Psoas muscle (tissue), 8 donors: ENCODE data around the gene BTBD9. TPM values are rescaled to one million over a fixed set of nuclear protein-coding genes. Genes with fewer than 3 reads are reported as not detected.

ENCODE experiments used
- ATAC-seq, 4 donors: fragments of 200-7000 bp; cut with Tn5 transposase; one replicate each; pipeline ENCODE4 v1.9.1; 2020; ENCODE audit warnings: moderate library complexity in 3 of 4, mild to moderate bottlenecking in 2 of 4
- DNase-seq, 2 donors: peaks; one replicate each; pipeline ENCODE4 v3.0.0-alpha.2; 2020
- H3K27ac ChIP-seq: fragments of 200-600 bp; one replicate; pipeline ENCODE4 v1.8.0; 2022
- H3K27me3 ChIP-seq, 3 donors: fragments of 200-600 bp in 1 of 3; one replicate each; pipeline versions ENCODE4 v1.6.1 to v1.8.0; 2013 to 2022; ENCODE audit warnings: low read length in 2 of 3, mild to moderate bottlenecking in 2 of 3, moderate library complexity in 1 of 3; ENCODE audit not compliant: insufficient read depth in 3 of 3
- H3K36me3 ChIP-seq, 2 donors: fragments of 200-600 bp in 1 of 2; one replicate each; pipeline versions ENCODE4 v1.6.1 to v1.8.0; 2013 to 2022; ENCODE audit warnings: low read depth in 1 of 2, mild to moderate bottlenecking in 1 of 2, moderate library complexity in 1 of 2; ENCODE audit not compliant: insufficient read depth in 1 of 2
- H3K4me1 ChIP-seq: fragments of 200-600 bp; one replicate; pipeline ENCODE4 v1.8.0; 2022
- H3K4me3 ChIP-seq: fragments of 200-600 bp; one replicate; pipeline ENCODE4 v1.8.0; 2022; ENCODE audit warnings: mild to moderate bottlenecking
- H3K9me3 ChIP-seq: fragments of 200-600 bp; one replicate; pipeline ENCODE4 v1.8.0; 2022
- CTCF ChIP-seq: fragments of 200-600 bp; IDR thresholded peaks from one replicate; pipeline ENCODE4 v1.8.0; 2022; ENCODE audit warnings: antibody characterized with exemption
- WGBS, 3 donors: extraction: QIAGEN DNeasy Blood & Tissue Kit; methylation state at CpG; one replicate each; pipeline versions ENCODE4 v1.1.6 to v1.1.7; 2013; 5-methylcytosine and 5-hydroxymethylcytosine counted together
- intact Hi-C, 2 donors: fragments of 100-400 bp; cut with DNase I; formaldehyde crosslinking; loops; one replicate each; pipeline versions ENCODE4 v1.11.0 to v1.14.2; 2022
- polyA plus RNA-seq, 3 donors: library from polyadenylated mRNA; stranded (reverse); fragments of 200-250 nt; gene quantifications; one replicate each; pipeline ENCODE4 v1.2.3, GENCODE V29; 2013
- total RNA-seq, 4 donors: library from RNA; stranded (reverse); fragmentation: NEBNext Ultra II Directional in 2 of 4; extraction: Animal tissue kit (Norgen Biotek cat#: 25700) in 2 of 4; gene quantifications; one replicate each; pipeline versions ENCODE4 v1.2.1 to v1.2.4, GENCODE V29; 2021 to 2023
- donor health status: healthy with polysubstance abuse.
- donor health status: DM: no; HTN: no; CAD: no; lungs with moderate emphysema.
- donor health status: Bipolar disorder and iron deficiency.
- donor health status: healthy.
- donor health status: DM: yes; HTN: yes; CAD: no.
- donor health status: DM: no; HTN: no; CAD: no.
- donor health status: DM: no; HTN: no; CAD: no.
- donor health status: DM: yes; HTN: yes; CAD: no.

The BTBD9 gene
- total and polyA plus RNA-seq, 7 donors, result 2.3 to 10.9 (median 8.4) TPM

GRCh38 chr6:38673397-38674165 is 33.9 kb upstream of the BTBD9 start:
- DNase-seq, result no peak

GRCh38 chr6:38671885-38672467 is 32.2 kb upstream of the BTBD9 start:
- intact Hi-C loops, result loop anchor here in 1 of 2 donors (10.0 kb wide), 1 partner anchor 637 kb away; no protein-coding TSS in a partner anchor
- ATAC-seq (peak in 3 of 4 donors; percentile 56 to 78 (median 68)), DNase-seq (no peak)
- H3K4me3 ChIP-seq, result no peak overlapping the region
- TF ChIP-seq CTCF, result peak; percentile 69
- no peak overlapping the region for H3K27ac ChIP-seq
- H3K36me3 ChIP-seq, result peaks cover 0 to 26% of the 10 kb centered on the region in 2 donors
- H3K4me1 ChIP-seq, result no peaks in the 10 kb centered on the region
- H3K27me3 ChIP-seq, result no peaks in the 10 kb centered on the region
- WGBS, 3 donors, result 8 to 14% (median 10%) methylated on average over 2 of the region's 2 CpGs
- no peaks in the 10 kb centered on the region for H3K9me3 ChIP-seq

More at GRCh38 chr6:38673397-38674165, 33.9 kb upstream of the BTBD9 start:
- Histone ChIP-seq H3K36me3 (peaks cover 0 to 40% of the 10 kb centered on the region in 2 donors), H3K4me3 (no peak overlapping the region), H3K27ac (no peak overlapping the region), H3K4me1 (no peaks in the 10 kb centered on the region), H3K9me3 (no peaks in the 10 kb centered on the region), H3K27me3 (no peaks in the 10 kb centered on the region)
- WGBS, 3 donors, result 51 to 54% (median 52%) methylated on average over 9 of the region's 9 CpGs
- ATAC-seq, result no peak
- no peak for TF ChIP-seq CTCF
- intact Hi-C loops, result loop anchor here in 1 of 2 donors (10.0 kb wide), 1 partner anchor 639 kb away; no protein-coding TSS in a partner anchor

GRCh38 chr6:38658418-38659167 is 18.9 kb upstream of the BTBD9 start:
- DNase-seq (no peak), ATAC-seq (no peak)
- Histone ChIP-seq H3K27ac (no peak overlapping the region), H3K4me1 (no peaks in the 10 kb centered on the region), H3K4me3 (no peak overlapping the region), H3K27me3 (no peaks in the 10 kb centered on the region), H3K9me3 (no peaks in the 10 kb centered on the region), H3K36me3 (peaks cover 0 to 17% of the 10 kb centered on the region in 2 donors)
- intact Hi-C loops, result no loop called here
- no peak for TF ChIP-seq CTCF
- 93 to 96% (median 94%) methylated on average over 3 of the region's 3 CpGs for WGBS, 3 donors

- 91 to 96% (median 92%) methylated on average over 1 of the region's 1 CpG for WGBS, 3 donors
- TF ChIP-seq CTCF, result no peak
Observed at GRCh38 chr6:38656896-38657295, 17.2 kb upstream of the BTBD9 start.

More at GRCh38 chr6:38656896-38657295, 17.2 kb upstream of the BTBD9 start:
- DNase-seq (no peak), ATAC-seq (no peak)
- peaks cover 0 to 17% of the 10 kb centered on the region in 2 donors for H3K36me3 ChIP-seq
- no peak overlapping the region for H3K4me3 ChIP-seq
- no peaks in the 10 kb centered on the region for H3K9me3 ChIP-seq
- no peaks in the 10 kb centered on the region for H3K27me3 ChIP-seq
- H3K27ac ChIP-seq, result no peak overlapping the region
- intact Hi-C loops, result no loop called here
- no peaks in the 10 kb centered on the region for H3K4me1 ChIP-seq
